ENCODE measurements around the gene CASP12.
A peak's percentile ranks its signal among the peaks of the same experiment; 100 is the strongest.

Gene CASP12

GRCh38 chr11:104841185-104841584 is 57.1 kb downstream of the CASP12 start:
- FAIRE-seq, result no peak
- DNase-seq (ENCODE audit: insufficient read length, low spot score), result no peak

- DNase-seq (ENCODE audit: insufficient read length, low spot score) (no peak), FAIRE-seq (peak; percentile 38)
These were observed 60.2 kb downstream of the CASP12 start for GRCh38 chr11:104837969-104838639.

GRCh38 chr11:104836691-104837090 is 61.6 kb downstream of the CASP12 start:
- DNase-seq (ENCODE audit: insufficient read length, low spot score) (no peak), FAIRE-seq (no peak)

Measured in HTR-8/SVneo (cell line).